Stimulated activated naive CD8-positive, alpha-beta T cell treated with anti-CD3 and anti-CD28 coated beads, Interleukin-15, Interleukin-2, amounts not matched to agents 100 U/mL and 50 U/mL, for 24 hours (primary cell): ENCODE measurements around the gene CHRNB4.
A peak's percentile ranks its signal among the peaks of the same experiment; 100 is the strongest.

ENCODE experiments used
- ATAC-seq: fragments of 150-1000 bp; cut with Tn5 transposase; one replicate; pipeline ENCODE4 v1.10.0; 2021
- DNase-seq: peaks from one replicate; pipeline ENCODE4 v3.0.0; 2021

The CHRNB4 gene

DNA sequence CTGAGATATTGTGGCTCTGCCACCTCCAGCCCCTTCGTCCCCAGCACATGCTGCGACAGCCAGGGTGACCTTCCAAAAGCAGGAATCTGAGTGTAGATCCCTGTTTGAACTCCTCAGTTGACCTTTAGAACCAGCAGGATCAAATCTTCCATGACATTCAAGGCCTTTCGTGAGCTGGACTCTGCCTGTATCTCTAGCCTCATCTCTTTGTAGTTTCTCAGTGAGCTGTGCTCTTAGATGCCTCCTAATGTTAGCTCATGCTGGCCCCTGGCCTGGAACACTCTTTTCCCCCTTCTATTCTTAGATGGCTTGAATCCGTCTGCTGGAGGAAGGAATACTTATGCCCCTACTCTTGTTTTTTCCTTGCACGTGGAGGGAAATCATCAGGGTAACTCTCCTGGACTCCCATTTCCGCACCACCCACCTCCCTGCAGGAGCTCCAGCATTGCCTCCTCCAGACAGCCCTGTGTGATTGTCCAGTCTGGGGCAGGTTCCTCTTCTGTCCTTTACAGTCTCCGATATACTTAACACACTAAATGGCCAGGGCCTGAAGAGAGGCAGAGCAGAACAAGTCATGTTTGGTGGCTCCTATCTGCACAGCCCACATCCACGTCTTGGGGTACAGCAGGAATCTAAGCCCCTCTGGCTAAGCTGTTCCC is 26.7 kb upstream of the CHRNB4 start:
- DNase-seq (no peak), ATAC-seq (no peak)

DNA sequence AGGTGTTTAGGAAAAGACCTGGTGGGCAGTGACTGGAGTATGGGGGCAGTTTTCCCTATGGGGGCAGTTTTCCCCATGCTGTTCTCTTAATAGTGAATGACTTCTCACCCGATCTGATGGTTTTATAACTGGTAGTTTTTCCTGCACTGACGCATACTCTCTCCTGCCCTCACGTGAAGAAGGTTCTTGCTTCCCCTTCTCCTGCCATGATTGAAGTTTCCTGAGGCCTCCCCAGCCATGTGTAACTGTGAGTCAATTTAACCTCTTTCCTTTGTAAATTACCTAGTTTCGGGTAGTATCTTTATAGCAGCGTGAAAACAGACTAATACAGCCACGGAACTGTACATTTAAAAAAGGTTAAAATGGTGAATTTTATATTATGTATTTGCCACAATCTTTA is 25.0 kb upstream of the CHRNB4 start:
- DNase-seq = no peak

GRCh38 chr15:78663703-78664102 is 22.7 kb upstream of the CHRNB4 start:
- ATAC-seq (no peak), DNase-seq (no peak)

More for the DNA sequence above, 25.0 kb upstream of the CHRNB4 start:
- ATAC-seq = no peak

DNA sequence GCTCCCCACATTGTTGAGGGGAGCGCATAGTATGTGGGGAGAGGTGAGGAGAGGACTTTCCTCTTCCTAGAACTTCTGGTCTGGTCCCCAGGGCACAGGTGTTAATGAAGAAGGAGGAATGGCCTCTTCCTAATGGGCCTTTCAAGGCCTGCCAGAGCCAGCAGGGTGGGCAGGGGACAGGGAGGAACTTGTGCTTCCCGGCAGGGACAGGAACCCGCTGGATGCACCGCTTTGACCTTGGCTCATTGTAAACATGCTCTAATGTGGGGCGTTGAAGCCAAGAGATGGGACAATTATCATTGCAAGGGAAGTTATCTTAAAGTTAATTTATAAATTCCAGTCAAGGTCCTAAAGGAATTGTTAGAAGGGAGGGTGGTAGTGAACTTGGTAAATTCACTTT is 21.0 kb upstream of the CHRNB4 start:
- no peak for DNase-seq
- no peak for ATAC-seq

DNA sequence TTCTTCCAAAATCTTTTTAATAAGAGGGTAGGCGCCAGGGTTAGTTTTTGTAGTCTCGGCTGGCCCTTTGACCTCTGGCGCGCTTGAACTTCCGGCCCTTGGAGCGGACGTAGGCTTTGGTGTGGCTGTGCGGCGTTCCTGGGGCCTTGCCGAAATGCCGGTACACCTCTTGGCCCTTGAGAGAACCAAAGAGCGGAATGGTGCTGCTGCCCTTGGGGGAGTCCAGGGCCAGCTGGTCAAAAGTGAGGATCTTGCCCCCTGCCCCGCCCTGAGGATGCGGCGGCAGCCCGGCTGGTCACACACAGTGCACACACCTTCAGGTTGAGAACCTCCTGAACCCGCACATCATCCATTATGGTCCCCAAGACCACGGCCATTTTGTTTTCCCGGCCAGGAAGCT is 20.0 kb upstream of the CHRNB4 start:
- no peak for ATAC-seq
- no peak for DNase-seq

- DNase-seq (no peak), ATAC-seq (no peak)
Observed at GRCh38 chr15:78660584-78660983, 19.6 kb upstream of the CHRNB4 start.

DNA sequence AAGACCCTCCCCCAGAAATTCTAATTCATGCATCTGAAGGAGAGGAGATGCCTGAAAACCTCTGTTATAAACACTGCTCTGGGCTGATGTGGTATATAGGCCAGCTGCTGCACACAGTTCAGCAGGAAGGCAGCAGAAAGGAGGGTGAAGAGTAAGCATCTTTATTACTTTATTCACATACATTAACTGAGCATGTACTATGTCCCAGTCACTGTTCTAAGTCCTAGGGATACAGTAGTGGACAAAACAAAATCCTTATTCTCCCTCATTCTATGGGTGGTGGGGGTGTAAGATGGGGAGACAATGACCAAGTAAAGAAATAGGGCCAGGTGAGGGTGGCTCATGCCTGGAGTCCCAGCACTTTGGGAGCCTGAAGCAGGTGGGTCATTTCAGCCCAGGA is 17.8 kb upstream of the CHRNB4 start:
- ATAC-seq (no peak), DNase-seq (no peak)

DNA sequence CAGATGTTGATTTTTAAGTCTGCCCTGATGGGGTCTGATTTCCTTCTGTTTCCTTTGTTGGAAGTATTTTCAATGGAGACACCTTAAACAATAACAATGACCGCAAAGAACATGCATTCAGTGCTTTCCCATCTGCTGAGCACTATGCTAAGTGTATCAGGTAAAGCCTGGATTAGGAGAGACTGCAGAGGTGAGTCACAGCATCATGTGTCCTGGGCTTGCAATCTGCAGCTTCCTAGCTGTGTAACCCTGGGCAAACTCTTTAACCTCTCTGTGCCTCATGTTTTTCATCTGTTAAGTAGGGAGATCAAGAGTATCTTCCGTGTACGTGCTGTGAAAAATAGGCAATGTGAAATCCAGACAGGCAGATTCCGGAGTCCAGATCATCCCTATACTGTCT is 13.3 kb upstream of the CHRNB4 start:
- no peak for ATAC-seq
- DNase-seq = no peak

- no peak for DNase-seq
- ATAC-seq = no peak
Observed at GRCh38 chr15:78651930-78652615, 11.1 kb upstream of the CHRNB4 start.

- DNase-seq (no peak), ATAC-seq (no peak)
Observed at GRCh38 chr15:78651007-78651406, 10.0 kb upstream of the CHRNB4 start.

- DNase-seq (no peak), ATAC-seq (no peak)
Observed at GRCh38 chr15:78650022-78650421, 9.0 kb upstream of the CHRNB4 start.

- ATAC-seq = no peak
Observed at GRCh38 chr15:78645009-78645408, 4.0 kb upstream of the CHRNB4 start.

GRCh38 chr15:78642331-78642730 is 1.3 kb upstream of the CHRNB4 start:
- no peak for ATAC-seq
- DNase-seq = no peak

More at GRCh38 chr15:78645009-78645408, 4.0 kb upstream of the CHRNB4 start:
- no peak for DNase-seq

DNA sequence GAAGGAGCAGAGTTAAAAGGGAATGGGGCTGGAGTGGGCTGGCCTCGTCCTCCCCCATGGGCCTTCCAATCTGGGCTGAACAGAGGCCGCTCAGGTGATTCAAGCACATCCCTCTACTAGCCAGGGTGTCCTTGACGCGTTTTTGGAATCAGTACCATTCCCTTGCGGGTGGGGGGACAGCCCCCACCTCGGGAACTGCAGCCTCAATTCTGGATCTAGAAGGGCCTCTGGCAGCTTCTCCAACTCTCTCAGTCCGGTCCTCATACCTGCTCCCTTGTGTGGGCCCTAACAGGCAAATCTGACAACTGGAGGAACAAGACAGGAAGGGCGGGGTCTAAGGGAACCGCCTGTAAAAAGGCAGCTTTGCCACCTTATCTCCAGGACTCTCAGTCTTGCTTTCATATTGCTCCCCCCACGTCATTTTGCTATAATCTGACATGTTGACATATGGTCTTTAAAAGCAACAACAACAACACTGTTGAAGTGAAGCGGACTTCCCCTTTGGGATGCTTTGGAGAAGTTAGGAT is 802 bp upstream of the CHRNB4 start:
- no peak for ATAC-seq
- no peak for DNase-seq

- ATAC-seq (no peak), DNase-seq (no peak)
Observed at GRCh38 chr15:78640527-78641101, 396 bp downstream of the CHRNB4 start.

DNA sequence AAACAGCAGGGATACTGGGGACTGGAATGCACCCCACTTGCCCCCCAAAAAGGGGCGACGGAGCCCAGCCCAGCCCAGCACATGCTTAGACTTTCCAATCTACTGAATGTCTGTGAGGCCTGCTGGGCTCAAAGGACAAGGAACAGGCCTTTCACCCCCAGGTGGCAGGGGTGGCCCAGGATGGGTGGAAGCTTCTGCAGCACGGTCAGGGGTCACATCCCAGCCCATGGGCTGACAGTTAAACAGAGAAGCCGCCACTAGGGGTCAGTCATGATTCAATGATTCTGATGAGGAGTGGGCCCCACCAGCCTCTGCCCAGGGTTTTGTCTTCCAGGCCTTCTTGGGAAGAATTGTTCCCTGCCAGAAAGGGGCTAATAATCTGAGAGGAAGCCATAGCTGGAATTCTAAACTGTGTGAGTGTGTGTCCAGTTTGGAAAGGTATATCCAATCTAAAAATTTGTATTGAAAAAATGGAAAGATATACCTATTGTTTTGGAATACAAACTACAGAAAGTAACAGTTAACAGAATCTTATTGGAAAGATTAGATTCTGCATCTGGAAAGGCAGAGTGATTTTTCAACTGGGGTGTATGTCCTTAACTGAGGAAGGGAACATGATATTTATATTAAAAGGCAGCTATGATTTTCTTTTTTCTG is 2.2 kb downstream of the CHRNB4 start:
- DNase-seq = peak; percentile 71
- ATAC-seq = peak; percentile 52

- ATAC-seq (no peak), DNase-seq (no peak)
Observed at GRCh38 chr15:78637776-78638435, 3.1 kb downstream of the CHRNB4 start.

- no peak for ATAC-seq
- DNase-seq = no peak
Observed at GRCh38 chr15:78636378-78636859, 4.6 kb downstream of the CHRNB4 start.

GRCh38 chr15:78635346-78635745 is 5.7 kb downstream of the CHRNB4 start:
- no peak for ATAC-seq
- DNase-seq = no peak

GRCh38 chr15:78634210-78635145 is 6.5 kb downstream of the CHRNB4 start:
- ATAC-seq (no peak), DNase-seq (no peak)

GRCh38 chr15:78633348-78633747 is 7.7 kb downstream of the CHRNB4 start:
- DNase-seq (no peak), ATAC-seq (no peak)
